Measurements from ENCODE around the gene IL18RAP. TPM values are rescaled to one million over a fixed set of nuclear protein-coding genes. Genes with fewer than 3 reads are reported as not detected.
A peak's percentile ranks its signal among the peaks of the same experiment; 100 is the strongest.

The IL18RAP gene
- total RNA-seq, 1 donor, result not detected

DNA sequence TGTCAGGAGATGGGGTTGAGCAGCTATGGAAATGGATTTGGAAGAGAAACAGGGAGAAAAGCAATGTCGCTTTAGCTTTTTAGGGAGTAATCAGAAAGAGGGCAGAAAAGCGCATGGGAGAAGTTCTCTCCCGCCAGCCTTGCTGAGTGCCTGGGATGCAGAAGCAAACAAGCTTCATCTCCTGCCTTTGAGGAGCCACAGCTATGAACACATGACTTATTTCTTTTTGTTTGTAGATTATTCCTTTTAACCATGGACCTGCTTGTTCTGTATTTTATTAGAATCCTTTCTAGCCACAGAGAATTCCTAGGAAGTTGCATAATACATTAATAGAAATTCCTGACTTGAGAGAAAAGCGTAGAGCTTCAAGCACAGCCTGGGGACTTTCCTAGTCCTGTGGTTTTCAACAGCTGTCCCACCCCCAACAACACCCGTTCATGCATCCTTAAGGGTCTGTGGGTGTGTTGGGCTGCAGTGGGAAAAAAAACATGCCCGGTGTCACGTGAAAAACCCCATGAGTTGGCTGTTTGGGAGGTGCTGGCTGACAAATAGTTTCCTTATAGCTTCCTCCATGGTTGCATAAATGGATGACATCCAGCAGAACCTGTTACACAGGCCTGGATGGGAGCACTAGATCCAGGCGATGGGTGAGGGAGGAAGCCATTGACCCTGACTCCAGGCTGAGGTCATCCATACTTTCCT is 65.0 kb downstream of the IL18RAP start:
- H3K4me2 ChIP-seq (ENCODE audit: insufficient read depth, low read length), result no peak overlapping the region
- DNase-seq (ENCODE audit: insufficient read length, low spot score, missing footprints), result peak; percentile 44
- no peaks in the 10 kb centered on the region for H3K27me3 ChIP-seq (ENCODE audit: insufficient read depth, low read length)
- no peaks in the 10 kb centered on the region for H3K9me3 ChIP-seq (ENCODE audit: low read depth, low read length)
- no peak overlapping the region for H3K27ac ChIP-seq (ENCODE audit: low read depth, low read length)
- H3K4me1 ChIP-seq (ENCODE audit: insufficient read depth, low read length), result no peaks in the 10 kb centered on the region
- H4K20me1 ChIP-seq (ENCODE audit: insufficient read depth, low read length), result no peaks in the 10 kb centered on the region
- TF ChIP-seq, protein P1, sequence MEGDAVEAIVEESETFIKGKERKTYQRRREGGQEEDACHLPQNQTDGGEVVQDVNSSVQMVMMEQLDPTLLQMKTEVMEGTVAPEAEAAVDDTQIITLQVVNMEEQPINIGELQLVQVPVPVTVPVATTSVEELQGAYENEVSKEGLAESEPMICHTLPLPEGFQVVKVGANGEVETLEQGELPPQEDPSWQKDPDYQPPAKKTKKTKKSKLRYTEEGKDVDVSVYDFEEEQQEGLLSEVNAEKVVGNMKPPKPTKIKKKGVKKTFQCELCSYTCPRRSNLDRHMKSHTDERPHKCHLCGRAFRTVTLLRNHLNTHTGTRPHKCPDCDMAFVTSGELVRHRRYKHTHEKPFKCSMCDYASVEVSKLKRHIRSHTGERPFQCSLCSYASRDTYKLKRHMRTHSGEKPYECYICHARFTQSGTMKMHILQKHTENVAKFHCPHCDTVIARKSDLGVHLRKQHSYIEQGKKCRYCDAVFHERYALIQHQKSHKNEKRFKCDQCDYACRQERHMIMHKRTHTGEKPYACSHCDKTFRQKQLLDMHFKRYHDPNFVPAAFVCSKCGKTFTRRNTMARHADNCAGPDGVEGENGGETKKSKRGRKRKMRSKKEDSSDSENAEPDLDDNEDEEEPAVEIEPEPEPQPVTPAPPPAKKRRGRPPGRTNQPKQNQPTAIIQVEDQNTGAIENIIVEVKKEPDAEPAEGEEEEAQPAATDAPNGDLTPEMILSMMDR (IDR thresholded peaks at IDR 0.05; ENCODE audit: extremely low read depth, low read depth, low read length), result no peak
- H3K36me3 ChIP-seq (ENCODE audit: insufficient read depth, low read length), result no peaks in the 10 kb centered on the region
- no peak overlapping the region for H3K4me3 ChIP-seq (ENCODE audit: insufficient read depth, low read length)
- H3K79me2 ChIP-seq (ENCODE audit: insufficient read depth, low read length), result no peaks in the 10 kb centered on the region
- H2AFZ ChIP-seq (ENCODE audit: low read length), result no peak overlapping the region

DNA sequence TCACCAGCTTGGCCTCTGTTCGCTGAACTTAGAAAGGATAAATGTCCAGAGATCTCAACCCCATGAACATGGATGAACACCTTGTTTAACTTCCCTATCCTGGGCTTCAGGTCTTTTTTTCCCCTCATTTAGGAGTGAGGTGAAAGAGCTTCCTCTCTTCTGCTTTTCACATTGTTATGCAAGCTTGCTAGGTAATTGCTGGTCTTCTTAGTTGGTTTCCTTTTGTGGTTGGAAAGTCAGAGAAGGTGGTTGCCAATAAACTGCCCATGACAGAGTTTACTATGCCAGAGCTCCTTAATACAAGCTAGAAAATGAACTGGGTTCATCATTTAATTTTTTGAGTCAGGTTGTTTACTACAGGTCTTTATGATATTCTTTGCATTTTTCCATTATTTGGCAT is 66.7 kb downstream of the IL18RAP start:
- Histone ChIP-seq H4K20me1 (ENCODE audit: insufficient read depth, low read length) (no peaks in the 10 kb centered on the region), H3K36me3 (ENCODE audit: insufficient read depth, low read length) (no peaks in the 10 kb centered on the region), H3K27me3 (ENCODE audit: insufficient read depth, low read length) (no peaks in the 10 kb centered on the region), H3K4me1 (ENCODE audit: insufficient read depth, low read length) (no peaks in the 10 kb centered on the region), H3K4me3 (ENCODE audit: insufficient read depth, low read length) (no peak overlapping the region), H3K9me3 (ENCODE audit: low read depth, low read length) (no peaks in the 10 kb centered on the region), H3K27ac (ENCODE audit: low read depth, low read length) (no peak overlapping the region), H3K79me2 (ENCODE audit: insufficient read depth, low read length) (no peaks in the 10 kb centered on the region), H2AFZ (ENCODE audit: low read length) (no peak overlapping the region), H3K4me2 (ENCODE audit: insufficient read depth, low read length) (no peak overlapping the region)
- no peak for DNase-seq (ENCODE audit: insufficient read length, low spot score, missing footprints)
- TF ChIP-seq, protein P1 (IDR thresholded peaks at IDR 0.05; ENCODE audit: extremely low read depth, low read depth, low read length), result no peak

DNA sequence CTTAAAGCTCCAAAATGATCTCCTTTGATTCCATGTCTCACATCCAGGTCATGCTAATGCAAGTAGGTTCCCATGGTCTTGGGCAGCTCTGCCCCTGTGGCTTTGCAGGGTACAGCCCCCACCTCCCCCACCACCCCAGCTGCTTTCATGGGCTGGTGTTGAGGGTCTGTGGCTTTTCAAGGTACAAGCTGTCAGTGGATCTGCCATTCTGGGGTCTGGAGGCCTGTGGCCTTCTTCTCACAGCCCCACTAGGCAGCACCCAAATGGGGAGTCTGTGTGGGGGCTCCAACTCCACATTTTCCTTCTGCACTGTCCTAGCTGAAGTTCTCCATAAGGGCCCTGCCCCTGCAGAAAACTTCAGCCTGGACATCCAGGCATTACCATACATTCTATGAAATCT is 69.0 kb downstream of the IL18RAP start:
- Histone ChIP-seq H3K4me3 (ENCODE audit: insufficient read depth, low read length) (no peak overlapping the region), H3K9me3 (ENCODE audit: low read depth, low read length) (no peaks in the 10 kb centered on the region), H3K27ac (ENCODE audit: low read depth, low read length) (no peak overlapping the region), H4K20me1 (ENCODE audit: insufficient read depth, low read length) (no peaks in the 10 kb centered on the region), H3K4me2 (ENCODE audit: insufficient read depth, low read length) (no peak overlapping the region), H3K4me1 (ENCODE audit: insufficient read depth, low read length) (no peaks in the 10 kb centered on the region), H3K27me3 (ENCODE audit: insufficient read depth, low read length) (no peaks in the 10 kb centered on the region), H3K36me3 (ENCODE audit: insufficient read depth, low read length) (no peaks in the 10 kb centered on the region), H3K79me2 (ENCODE audit: insufficient read depth, low read length) (no peaks in the 10 kb centered on the region), H2AFZ (ENCODE audit: low read length) (no peak overlapping the region)
- no peak for DNase-seq (ENCODE audit: insufficient read length, low spot score, missing footprints)
- TF ChIP-seq, protein P1 (IDR thresholded peaks at IDR 0.05; ENCODE audit: extremely low read depth, low read depth, low read length), result no peak

DNA sequence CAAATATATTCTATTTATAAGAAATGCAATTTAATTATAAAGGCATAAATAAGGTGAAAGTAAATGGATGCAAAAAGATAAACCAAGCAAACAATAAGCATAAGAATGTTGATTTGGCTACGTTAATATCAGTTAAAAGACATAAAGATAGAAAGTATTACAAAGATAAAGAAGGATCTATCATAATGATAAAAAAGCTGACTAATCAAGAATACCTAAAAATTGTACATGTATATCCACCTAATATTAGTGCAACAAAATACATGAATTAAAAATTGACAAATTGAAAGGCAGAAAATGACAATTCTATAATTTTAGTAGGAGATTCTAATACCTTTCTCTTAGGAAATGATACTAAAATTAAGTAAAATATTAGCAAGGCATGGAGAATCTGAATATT is 71.6 kb downstream of the IL18RAP start:
- DNase-seq (ENCODE audit: insufficient read length, low spot score, missing footprints), result no peak
- Histone ChIP-seq H4K20me1 (ENCODE audit: insufficient read depth, low read length) (no peaks in the 10 kb centered on the region), H3K27me3 (ENCODE audit: insufficient read depth, low read length) (no peaks in the 10 kb centered on the region), H3K4me2 (ENCODE audit: insufficient read depth, low read length) (no peak overlapping the region), H3K79me2 (ENCODE audit: insufficient read depth, low read length) (no peaks in the 10 kb centered on the region), H2AFZ (ENCODE audit: low read length) (no peak overlapping the region), H3K4me1 (ENCODE audit: insufficient read depth, low read length) (no peaks in the 10 kb centered on the region), H3K36me3 (ENCODE audit: insufficient read depth, low read length) (no peaks in the 10 kb centered on the region), H3K27ac (ENCODE audit: low read depth, low read length) (no peak overlapping the region), H3K4me3 (ENCODE audit: insufficient read depth, low read length) (no peak overlapping the region), H3K9me3 (ENCODE audit: low read depth, low read length) (no peaks in the 10 kb centered on the region)
- TF ChIP-seq, protein P1 (IDR thresholded peaks at IDR 0.05; ENCODE audit: extremely low read depth, low read depth, low read length), result no peak
